NCI-H510A treated with DMSO at 0.1 percent for 48 hours (cell line): ENCODE results near the gene LASP1NB.

Experiments
- DNase-seq: peaks from one replicate; lab custom pipeline; 2025; lab: John Stamatoyannopoulos, UW

The LASP1NB gene

GRCh38 chr17:38925263-38925995 lies at the start of gene LASP1NB:
LASP1NB (plus strand) TSS chr17:38925614.
- no peak for DNase-seq

GRCh38 chr17:38877130-38877851 lies 48.1 kb upstream of the LASP1NB start:
- peak; percentile 32 for DNase-seq

GRCh38 chr17:38879878-38880665 lies 45.3 kb upstream of the LASP1NB start:
- DNase-seq: no peak

DNA sequence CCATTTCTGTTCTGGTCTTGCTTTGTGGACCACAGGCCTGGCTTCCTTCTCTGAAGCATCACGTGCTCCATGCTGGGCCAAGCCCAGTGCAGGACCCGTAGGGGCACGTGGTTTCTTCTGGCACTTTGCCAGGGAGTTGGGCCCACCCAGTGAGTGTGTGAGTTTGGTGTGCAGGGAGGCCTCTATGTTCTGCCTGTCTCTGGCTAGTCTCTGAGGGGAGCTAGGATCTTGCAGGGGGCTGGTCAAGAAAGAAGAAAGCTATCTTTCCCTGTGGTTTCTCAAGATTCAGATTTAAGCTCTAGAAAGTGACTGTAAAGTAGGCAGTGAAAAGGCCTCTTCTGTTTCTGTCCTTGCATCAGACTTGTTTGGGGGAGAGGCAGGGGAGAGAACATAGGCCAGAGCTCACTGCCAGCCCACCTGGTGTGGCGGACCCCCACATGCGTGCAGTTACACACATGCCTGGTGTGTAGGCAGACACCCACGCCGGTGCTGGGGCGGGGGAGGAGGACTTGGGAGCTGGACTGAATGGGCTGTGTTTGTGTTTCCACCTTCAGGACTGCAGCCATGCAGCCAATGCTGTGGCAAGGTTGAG lies 43.7 kb upstream of the LASP1NB start:
- no peak for DNase-seq

- no peak for DNase-seq
Observed at GRCh38 chr17:38882870-38883269, 42.5 kb upstream of the LASP1NB start.

GRCh38 chr17:38883592-38884526 lies 41.6 kb upstream of the LASP1NB start:
- no peak for DNase-seq

- no peak for DNase-seq
Observed at GRCh38 chr17:38885044-38885727, 40.2 kb upstream of the LASP1NB start.

GRCh38 chr17:38885728-38886642 lies 39.4 kb upstream of the LASP1NB start:
- no peak for DNase-seq

- no peak for DNase-seq
Observed at GRCh38 chr17:38886643-38887010, 38.8 kb upstream of the LASP1NB start.

- no peak for DNase-seq
Observed at GRCh38 chr17:38888842-38889241, 36.6 kb upstream of the LASP1NB start.

DNA sequence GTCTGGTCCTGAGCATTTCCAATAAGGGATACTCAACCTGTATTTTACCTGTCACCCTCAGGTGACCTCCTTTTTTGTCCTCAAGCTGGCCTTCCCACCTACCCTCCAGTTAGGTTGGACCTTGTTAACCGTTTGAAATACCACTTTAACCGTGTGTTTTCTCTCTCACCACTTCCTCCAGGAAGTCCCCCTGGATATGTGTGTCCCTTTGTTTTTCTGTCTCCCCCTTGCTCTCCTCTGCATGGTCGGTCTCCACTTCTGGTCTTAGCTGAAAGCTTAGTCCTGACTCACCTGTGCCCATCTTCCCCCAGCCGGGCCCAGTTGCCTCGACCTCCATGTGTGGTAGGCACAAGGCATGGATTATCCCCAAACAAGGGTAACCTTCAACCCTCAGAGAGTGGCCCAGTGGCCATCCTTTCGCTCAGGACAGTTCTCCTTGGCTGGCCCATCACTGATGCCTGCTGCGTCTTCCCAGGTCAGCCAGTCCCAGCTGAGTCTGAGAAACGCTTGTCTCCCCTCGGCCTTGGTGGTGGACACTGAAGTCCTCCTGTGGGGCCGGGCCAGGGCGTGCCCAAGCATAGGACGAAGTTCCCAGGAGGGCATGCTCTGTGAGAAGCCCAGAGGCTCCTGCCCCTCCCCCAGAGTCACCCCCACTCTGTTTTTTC lies 35.5 kb upstream of the LASP1NB start:
- no peak for DNase-seq

DNA sequence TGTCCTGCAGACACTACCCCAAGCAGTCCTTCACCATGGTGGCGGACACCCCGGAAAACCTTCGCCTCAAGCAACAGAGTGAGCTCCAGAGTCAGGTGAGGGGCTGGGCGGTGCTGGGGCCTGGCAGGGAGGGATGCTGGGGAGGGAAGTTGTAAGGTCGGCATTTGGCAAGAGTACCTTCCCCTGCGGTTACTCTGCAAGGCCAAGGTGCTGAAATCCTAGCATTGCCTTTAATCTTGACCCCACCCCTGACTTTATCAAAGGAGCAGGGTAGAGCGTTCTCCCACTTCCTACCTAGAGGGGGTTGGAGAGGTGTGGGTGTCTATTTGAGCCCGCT lies 35.0 kb upstream of the LASP1NB start:
- DNase-seq: no peak

GRCh38 chr17:38891441-38891840 lies 34.0 kb upstream of the LASP1NB start:
- no peak for DNase-seq

- DNase-seq: no peak
Observed at GRCh38 chr17:38892083-38892482, 33.3 kb upstream of the LASP1NB start.

DNA sequence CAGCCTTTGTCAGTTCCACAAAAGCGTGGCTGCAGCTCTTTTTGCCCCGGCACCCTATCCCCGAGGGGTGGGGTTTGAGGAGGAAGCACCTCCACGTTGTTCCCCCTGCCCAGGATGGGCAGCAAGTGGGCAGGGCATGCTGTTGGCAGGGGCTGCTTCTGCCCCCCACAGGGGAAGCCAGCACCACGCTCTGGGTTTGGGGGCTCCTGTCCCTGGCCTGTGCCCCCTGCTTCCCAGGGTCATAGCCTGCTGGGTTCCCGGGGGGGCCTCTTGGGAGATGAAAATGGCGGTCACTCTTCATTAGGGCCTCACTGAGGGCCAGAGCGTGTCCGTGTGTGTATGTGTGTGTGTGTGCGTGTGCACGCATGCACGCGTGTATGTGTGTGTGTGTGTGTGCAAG lies 32.8 kb upstream of the LASP1NB start:
- no peak for DNase-seq

- DNase-seq: no peak
Observed at GRCh38 chr17:38893113-38893512, 32.3 kb upstream of the LASP1NB start.

DNA sequence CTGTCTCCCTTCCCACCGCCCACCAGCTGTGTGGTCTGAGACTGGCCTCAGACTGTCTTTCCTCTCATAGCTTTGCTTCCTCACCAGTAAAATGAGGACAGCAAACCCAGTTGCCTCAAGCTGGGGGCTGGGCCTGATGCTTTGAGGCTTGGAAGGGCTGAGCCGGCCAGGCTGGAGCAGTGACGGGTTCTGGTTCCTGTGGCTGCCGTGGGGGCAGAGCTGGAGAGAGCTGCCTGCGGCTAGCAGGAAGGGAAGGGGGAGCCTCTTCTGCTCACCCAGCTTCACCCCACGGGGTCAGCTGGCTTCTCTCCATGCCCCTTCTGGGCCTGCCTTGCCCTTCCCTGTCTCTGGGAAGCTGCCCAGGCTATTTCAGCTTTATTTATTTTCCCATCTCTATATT lies 31.8 kb upstream of the LASP1NB start:
- no peak for DNase-seq

DNA sequence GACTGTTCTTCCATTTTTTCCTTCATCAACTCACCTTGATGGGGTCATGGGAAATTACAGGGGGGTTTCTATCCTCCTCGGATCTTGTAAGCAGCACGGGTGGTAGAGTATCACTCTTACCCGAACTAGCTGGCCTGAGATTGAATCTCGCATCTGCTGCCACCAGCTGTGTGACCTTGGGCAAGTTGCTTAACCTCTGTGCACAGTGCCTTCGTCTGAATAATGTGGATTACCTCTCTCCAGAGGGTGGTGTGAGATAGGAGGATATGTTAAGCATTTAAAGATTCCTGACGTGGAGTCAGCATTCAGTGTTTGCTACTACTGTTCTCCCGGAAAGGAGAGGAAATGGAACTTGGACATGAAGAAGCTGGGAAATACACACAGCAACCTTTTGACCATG lies 31.1 kb upstream of the LASP1NB start:
- no peak for DNase-seq

DNA sequence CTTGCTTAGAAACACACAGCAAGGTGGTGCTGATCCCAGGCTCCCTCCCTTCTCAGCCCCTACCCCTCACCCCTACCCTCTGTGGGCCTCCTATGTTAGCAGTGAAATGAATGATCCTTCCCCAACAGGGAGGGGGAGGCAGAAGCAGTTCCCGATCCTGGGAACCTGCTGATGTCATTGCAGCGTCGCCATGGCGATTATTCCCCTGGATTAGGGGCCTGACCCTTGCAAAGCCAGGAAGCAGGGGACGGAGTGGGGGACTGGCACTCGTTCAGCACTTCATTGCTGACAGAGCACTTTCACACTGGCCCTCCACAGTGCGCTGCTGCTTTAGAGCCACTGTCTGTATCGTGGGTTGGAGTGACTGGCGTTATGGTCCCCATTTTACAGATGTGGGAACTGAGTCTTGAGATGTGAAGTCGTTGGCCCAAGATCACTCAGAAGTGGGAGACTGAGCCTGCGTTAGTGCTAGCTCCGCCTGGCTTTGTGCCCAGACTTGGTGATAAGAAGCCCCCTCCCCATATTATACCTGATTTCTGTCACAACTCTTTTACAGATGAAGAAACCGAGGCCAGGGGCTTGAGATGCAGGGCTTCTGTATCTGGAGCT lies 29.0 kb upstream of the LASP1NB start:
- DNase-seq: no peak
